ENCODE data around the gene NDUFB4.

Gene NDUFB4

DNA sequence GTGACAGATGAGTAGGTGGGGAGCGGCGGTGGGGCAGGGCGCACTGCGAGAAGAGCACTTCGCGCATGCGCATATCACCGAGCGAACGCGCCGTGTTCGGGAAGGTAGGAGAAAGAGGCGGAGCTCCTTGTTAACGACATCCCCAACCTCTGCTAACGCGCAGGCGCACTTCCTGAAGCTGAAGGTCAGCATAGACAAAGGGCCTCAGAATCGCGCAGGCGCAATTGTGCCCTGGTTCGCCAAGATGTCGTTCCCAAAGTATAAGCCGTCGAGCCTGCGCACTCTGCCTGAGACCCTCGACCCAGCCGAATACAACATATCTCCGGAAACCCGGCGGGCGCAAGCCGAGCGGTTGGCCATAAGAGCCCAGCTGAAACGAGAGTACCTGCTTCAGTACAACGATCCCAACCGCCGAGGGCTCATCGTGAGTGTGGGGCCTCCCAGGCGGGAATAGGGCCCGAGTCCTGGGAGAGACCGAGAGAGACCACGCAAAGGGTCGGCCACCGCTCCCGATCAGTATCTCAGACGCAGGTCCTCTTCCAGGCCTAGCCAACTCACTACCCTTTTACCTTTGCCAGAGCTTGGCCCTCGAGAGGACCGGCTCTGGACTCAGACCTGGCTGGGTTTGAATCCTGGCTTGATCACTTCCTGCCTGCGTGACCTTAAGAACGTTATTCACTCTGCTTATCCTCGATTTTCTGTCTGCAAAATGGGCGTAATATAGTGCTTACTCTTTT is at the start of gene NDUFB4:
TSS of gene NDUFB4 (plus strand) at position 221 of the 737 bp plus-strand sequence. CDS start at position 245, 24 bp downstream.
- peaks cover 7% of the 10 kb centered on the region for H3K36me3 Mint-ChIP-seq (ENCODE audit: low read depth)
- peak; percentile 98 for DNase-seq
- H3K9me3 Mint-ChIP-seq, result no peaks in the 10 kb centered on the region
- H3K27ac Mint-ChIP-seq, result peak within 1 kb of the TSS; percentile 98
- peaks cover 3% of the 10 kb centered on the region for H3K27me3 Mint-ChIP-seq (ENCODE audit: low read depth, poor library complexity)
- peak within 1 kb of the TSS; percentile 89 for H3K4me3 Mint-ChIP-seq
- TF ChIP-seq, protein P1, sequence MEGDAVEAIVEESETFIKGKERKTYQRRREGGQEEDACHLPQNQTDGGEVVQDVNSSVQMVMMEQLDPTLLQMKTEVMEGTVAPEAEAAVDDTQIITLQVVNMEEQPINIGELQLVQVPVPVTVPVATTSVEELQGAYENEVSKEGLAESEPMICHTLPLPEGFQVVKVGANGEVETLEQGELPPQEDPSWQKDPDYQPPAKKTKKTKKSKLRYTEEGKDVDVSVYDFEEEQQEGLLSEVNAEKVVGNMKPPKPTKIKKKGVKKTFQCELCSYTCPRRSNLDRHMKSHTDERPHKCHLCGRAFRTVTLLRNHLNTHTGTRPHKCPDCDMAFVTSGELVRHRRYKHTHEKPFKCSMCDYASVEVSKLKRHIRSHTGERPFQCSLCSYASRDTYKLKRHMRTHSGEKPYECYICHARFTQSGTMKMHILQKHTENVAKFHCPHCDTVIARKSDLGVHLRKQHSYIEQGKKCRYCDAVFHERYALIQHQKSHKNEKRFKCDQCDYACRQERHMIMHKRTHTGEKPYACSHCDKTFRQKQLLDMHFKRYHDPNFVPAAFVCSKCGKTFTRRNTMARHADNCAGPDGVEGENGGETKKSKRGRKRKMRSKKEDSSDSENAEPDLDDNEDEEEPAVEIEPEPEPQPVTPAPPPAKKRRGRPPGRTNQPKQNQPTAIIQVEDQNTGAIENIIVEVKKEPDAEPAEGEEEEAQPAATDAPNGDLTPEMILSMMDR (IDR thresholded peaks at IDR 0.05), result no peak
- H3K4me1 Mint-ChIP-seq, result peaks cover 5% of the 10 kb centered on the region

DNA sequence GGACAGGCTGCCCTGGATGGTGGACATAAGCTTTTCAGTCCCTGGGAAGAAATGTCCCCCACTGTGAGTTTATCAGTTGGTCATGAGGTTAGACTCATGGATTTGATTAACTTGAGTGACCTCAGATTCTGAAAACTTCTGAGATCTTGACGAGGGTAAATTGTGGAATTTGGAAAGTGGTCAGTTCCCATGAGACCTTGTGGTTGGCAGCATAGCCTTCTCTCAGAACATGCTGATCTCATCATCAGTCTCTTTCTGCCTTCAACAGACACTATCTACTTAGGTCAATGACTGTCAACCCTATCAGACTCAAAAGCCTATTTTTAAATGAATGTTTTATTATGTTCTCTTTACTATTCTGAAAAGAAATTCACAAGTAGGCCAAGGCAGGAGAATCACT is 45.6 kb upstream of the NDUFB4 start:
- Mint-ChIP-seq H3K36me3 (ENCODE audit: low read depth) (no peaks in the 10 kb centered on the region), H3K4me3 (no peak overlapping the region), H3K4me1 (no peaks in the 10 kb centered on the region), H3K27me3 (ENCODE audit: low read depth, poor library complexity) (peaks cover 4% of the 10 kb centered on the region), H3K27ac (no peak overlapping the region), H3K9me3 (no peaks in the 10 kb centered on the region)
- no peak for DNase-seq
- TF ChIP-seq, protein P1 (IDR thresholded peaks at IDR 0.05), result no peak

DNA sequence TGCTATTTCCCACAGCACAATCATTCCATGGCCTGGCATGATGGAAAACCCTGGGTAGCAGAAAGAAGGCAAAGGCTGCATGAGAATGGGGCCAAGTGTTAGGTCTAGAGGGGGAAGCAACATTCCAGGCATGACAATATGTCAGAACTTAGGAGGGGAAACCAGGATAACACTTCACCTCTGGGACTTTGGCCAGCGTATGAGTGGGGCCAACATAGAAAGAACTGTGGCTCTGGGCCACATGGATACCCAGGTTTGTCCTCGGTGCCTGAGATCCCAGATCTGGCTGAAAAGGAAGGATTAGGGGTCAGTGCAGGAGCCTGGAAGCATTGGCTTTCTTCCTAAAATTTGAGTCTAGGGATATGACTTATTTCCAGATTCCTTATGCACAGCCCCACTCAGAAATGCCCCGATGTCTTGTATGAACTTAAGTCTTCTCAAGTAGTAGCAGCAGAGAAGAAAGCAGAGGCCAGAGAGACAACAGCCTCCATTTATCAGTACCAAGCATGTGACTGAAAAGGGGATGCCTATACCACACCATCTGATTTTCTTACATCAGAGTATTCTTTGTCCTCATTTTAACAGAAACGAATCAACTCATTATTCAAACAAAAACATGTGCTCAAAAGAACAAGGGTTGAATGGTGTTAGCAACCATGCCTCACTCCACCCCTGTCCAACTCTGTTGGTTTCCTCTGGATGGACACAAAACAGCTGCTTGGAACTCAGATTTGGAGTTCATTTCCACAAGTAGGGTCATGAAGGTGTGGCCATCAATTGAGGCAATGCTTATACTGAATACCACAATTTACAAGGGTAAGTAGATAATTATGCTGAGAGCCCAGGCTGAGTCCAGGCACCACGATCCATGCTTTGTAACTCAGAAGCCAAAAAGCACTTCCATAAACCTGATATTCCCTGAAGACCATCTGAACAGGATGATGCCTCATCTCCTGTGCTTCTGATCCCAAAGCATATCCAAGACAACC is 43.7 kb upstream of the NDUFB4 start:
- TF ChIP-seq, protein P1 (IDR thresholded peaks at IDR 0.05), result no peak
- Mint-ChIP-seq H3K27me3 (ENCODE audit: low read depth, poor library complexity) (peaks cover 4% of the 10 kb centered on the region), H3K4me1 (peaks cover 9% of the 10 kb centered on the region), H3K9me3 (no peaks in the 10 kb centered on the region), H3K4me3 (no peak overlapping the region), H3K27ac (no peak overlapping the region), H3K36me3 (ENCODE audit: low read depth) (no peaks in the 10 kb centered on the region)
- DNase-seq, result no peak

DNA sequence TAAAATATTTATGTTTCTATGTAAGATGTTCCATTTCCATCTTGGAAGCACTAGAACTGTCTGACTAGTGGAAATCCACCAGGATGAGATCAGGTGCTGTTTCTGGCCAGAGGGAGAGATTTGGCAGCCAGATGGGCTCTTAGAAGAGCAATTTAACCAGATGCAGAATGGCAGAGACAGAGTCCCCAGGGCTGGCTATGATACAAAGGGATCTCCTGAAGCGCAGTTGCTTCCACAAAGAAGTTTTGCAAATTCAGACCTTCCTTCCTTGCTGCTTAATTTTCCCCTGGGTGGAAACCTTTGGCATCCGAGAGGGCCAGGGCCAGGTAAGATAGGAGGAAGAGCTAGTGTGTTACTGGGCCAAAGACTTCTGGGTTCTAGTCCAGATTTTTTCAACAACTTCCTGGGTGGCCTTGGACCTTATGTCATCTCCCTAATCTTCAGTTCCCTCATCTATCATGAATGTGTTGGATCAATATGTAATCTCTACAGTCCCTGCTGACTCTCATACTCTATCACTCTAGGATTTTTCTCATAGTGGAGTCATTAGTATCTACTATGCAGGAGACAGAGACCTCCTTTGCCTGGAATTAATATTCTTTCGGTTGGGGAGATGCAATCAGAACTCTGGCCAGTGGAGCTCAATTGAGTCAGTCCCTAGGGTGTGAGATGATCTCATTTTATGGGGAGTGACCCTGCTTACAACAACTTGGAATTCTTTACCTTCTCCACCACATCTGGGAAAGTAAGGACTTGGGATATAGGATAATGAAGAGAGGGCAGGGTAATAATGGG is 41.1 kb upstream of the NDUFB4 start:
- TF ChIP-seq, protein P1 (IDR thresholded peaks at IDR 0.05), result no peak
- H3K4me3 Mint-ChIP-seq, result no peak overlapping the region
- H3K36me3 Mint-ChIP-seq (ENCODE audit: low read depth), result no peaks in the 10 kb centered on the region
- no peak overlapping the region for H3K27ac Mint-ChIP-seq
- peaks cover 31% of the 10 kb centered on the region for H3K4me1 Mint-ChIP-seq
- no peak for DNase-seq
- peaks cover 3% of the 10 kb centered on the region for H3K27me3 Mint-ChIP-seq (ENCODE audit: low read depth, poor library complexity)
- H3K9me3 Mint-ChIP-seq, result no peaks in the 10 kb centered on the region

DNA sequence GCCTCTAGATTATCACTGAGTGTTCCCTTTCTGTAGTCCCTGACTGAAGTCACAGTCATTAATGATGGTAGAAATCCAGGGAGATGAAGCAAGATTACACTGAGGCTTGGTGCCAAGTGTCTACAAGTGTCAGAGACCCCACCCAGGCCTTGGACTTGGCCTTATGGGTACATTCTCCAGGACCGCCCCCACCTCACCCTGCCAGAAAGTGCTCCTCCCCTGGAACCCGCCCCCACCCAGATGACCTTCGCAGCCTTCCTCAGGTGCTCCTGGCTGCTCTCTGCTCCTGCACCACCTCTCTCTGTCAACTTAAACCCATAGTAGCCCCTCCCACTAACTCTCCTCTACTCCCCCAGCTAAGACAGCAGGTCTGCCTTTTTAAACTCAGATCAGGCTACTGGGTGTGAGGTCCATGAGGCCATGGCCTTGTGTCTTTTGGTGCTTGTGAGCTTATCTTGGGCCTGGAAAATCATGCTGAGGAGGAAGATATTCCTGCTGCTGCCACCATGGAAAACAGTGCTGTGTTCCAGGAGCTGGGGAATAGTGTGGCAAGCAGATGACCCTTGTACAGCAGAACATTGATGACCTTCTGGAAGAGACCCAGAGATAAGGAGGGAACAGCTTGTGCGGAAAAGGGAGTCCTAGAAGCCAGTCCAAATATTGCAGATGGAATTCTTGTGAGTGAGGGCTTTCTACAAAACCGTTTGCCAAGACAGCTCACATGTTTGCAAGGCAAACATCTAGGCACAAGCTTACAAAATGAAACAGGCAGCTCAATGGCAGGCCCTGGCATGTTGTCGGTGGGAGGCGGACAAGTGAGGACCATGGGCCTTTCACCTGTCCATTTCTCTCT is 40.3 kb upstream of the NDUFB4 start:
- DNase-seq, result no peak
- H3K27me3 Mint-ChIP-seq (ENCODE audit: low read depth, poor library complexity), result no peaks in the 10 kb centered on the region
- H3K36me3 Mint-ChIP-seq (ENCODE audit: low read depth), result no peaks in the 10 kb centered on the region
- no peak overlapping the region for H3K4me3 Mint-ChIP-seq
- no peaks in the 10 kb centered on the region for H3K9me3 Mint-ChIP-seq
- TF ChIP-seq, protein P1 (IDR thresholded peaks at IDR 0.05), result no peak
- H3K27ac Mint-ChIP-seq, result no peak overlapping the region
- peaks cover 40% of the 10 kb centered on the region for H3K4me1 Mint-ChIP-seq
